ENCODE data around the gene AHNAK. TPM values are rescaled to one million over a fixed set of nuclear protein-coding genes. Genes with fewer than 3 reads are reported as not detected.

Gene AHNAK
- total RNA-seq, 4 donors from 2014 or later = 1,348 to 2,181 (median 1,745) TPM

- no peak for TF ChIP-seq POLR2A (IDR thresholded peaks at IDR 0.05)
- H3K36me3 ChIP-seq = peaks cover 0 to 92% of the 10 kb centered on the region in 2 donors
- H3K9me3 ChIP-seq = no peaks in the 10 kb centered on the region
- no peak overlapping the region for H3K27ac ChIP-seq
- peaks cover 0 to 8% (median 0%) of the 10 kb centered on the region in 3 donors for H3K4me1 ChIP-seq
- ATAC-seq = no peak
- no peaks in the 10 kb centered on the region for H3K27me3 ChIP-seq
- no peak overlapping the region for H3K4me3 ChIP-seq
- WGBS, 2 donors (ENCODE audit: low coverage in 1 of 2) = 81 to 90% methylated on average over 2 to 6 of the region's 18 CpGs
Observed at GRCh38 chr11:62580959-62581715, 34.5 kb upstream of the AHNAK start.

DNA sequence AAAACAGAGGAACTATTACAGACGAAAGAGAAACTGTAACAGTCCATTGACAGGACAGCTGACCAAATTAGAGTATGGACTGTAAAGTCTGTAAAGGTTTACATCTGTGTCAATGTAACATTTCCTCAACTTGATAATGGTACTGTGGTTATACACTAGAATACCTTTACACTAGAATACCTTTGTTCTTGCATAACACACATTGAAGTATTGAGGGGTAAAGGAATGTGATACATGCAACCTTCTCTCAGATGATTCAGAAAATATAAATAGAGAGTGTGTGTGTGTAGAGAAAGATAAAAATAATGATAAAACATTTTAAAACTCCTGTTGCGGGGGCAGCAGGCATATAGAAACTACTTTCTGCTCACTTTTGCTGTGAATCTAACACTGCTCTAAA is 32.6 kb upstream of the AHNAK start:
- TF ChIP-seq EP300 (IDR thresholded peaks at IDR 0.05) = no peak
- no peak for TF ChIP-seq CTCF (IDR thresholded peaks at IDR 0.05)
- TF ChIP-seq POLR2AphosphoS5 (IDR thresholded peaks at IDR 0.05) = no peak
- no peak for TF ChIP-seq POLR2A (IDR thresholded peaks at IDR 0.05)
- ATAC-seq = no peak
- peaks cover 0 to 27% (median 13%) of the 10 kb centered on the region in 3 donors for H3K4me1 ChIP-seq
- H3K27ac ChIP-seq = no peak overlapping the region
- H3K36me3 ChIP-seq = peaks cover 0 to 80% of the 10 kb centered on the region in 2 donors
- H3K27me3 ChIP-seq = no peaks in the 10 kb centered on the region
- no peaks in the 10 kb centered on the region for H3K9me3 ChIP-seq
- no peak overlapping the region for H3K4me3 ChIP-seq
- WGBS, 2 donors (ENCODE audit: low coverage in 1 of 2) = 90 to 92% methylated on average over 2 of the region's 2 CpGs

- 94 to 100% methylated on average over 2 to 7 of the region's 11 CpGs for WGBS, 2 donors (ENCODE audit: low coverage in 1 of 2)
- H3K9me3 ChIP-seq = no peaks in the 10 kb centered on the region
- no peak for ATAC-seq
- H3K27me3 ChIP-seq = no peaks in the 10 kb centered on the region
- H3K36me3 ChIP-seq = peaks cover 0 to 75% of the 10 kb centered on the region in 2 donors
- peaks cover 0 to 28% (median 13%) of the 10 kb centered on the region in 3 donors for H3K4me1 ChIP-seq
- TF ChIP-seq POLR2AphosphoS5 (IDR thresholded peaks at IDR 0.05) (no peak), POLR2A (IDR thresholded peaks at IDR 0.05) (no peak), EP300 (IDR thresholded peaks at IDR 0.05) (no peak)
- no peak overlapping the region for H3K4me3 ChIP-seq
- H3K27ac ChIP-seq = peak overlapping the region in 1 of 4 donors; percentile 94
Observed at GRCh38 chr11:62578541-62578940, 31.9 kb upstream of the AHNAK start.

DNA sequence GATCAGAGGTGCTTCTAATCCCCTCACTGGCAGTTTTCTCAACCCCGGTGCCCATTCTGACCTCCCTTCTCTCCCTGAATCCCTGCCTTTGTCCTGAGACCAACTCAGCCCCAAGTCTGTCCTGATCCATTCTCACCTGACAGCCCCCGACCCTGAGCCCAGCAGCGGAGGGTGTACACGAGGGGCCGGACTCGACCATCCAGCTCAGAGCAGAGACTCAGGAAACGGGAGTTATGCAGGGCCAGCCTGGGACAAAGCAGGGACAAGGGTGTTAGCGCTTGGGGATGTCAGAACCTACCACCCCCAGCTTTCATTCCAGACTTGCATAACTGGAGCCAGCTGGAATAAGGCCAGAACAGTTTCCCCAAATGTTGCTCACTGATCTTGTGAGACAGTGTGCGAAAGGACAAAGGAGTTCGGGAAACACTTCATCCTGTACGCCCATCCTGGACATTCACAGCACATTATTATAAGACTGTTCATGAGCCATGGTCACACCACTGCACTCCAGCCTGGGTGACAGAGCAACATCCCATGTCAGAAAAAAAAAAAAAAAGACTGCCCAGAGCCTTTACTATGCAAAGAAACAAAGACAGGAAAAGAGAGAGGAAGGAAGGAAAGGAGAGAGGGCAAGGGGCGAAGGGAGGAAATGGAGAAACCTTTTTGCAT is 30.6 kb upstream of the AHNAK start:
- TF ChIP-seq CTCF (IDR thresholded peaks at IDR 0.05) (no peak), POLR2A (IDR thresholded peaks at IDR 0.05) (no peak), POLR2AphosphoS5 (IDR thresholded peaks at IDR 0.05) (peak; percentile 37), EP300 (IDR thresholded peaks at IDR 0.05) (no peak)
- no peak for ATAC-seq
- H3K4me1 ChIP-seq = peaks cover 0 to 37% (median 21%) of the 10 kb centered on the region in 3 donors
- 63 to 78% methylated on average over 5 to 6 of the region's 12 CpGs for WGBS, 2 donors (ENCODE audit: low coverage in 1 of 2)
- H3K36me3 ChIP-seq = peaks cover 0 to 68% of the 10 kb centered on the region in 2 donors
- no peaks in the 10 kb centered on the region for H3K9me3 ChIP-seq
- no peak overlapping the region for H3K4me3 ChIP-seq
- peak overlapping the region in 3 of 4 donors; percentile 66 to 94 (median 93) for H3K27ac ChIP-seq
- H3K27me3 ChIP-seq = no peaks in the 10 kb centered on the region

- no peaks in the 10 kb centered on the region for H3K9me3 ChIP-seq
- peak overlapping the region in 3 of 4 donors; percentile 66 to 94 (median 93) for H3K27ac ChIP-seq
- H3K4me1 ChIP-seq = peaks cover 0 to 51% (median 21%) of the 10 kb centered on the region in 3 donors
- H3K4me3 ChIP-seq = no peak overlapping the region
- H3K36me3 ChIP-seq = peaks cover 0 to 68% of the 10 kb centered on the region in 2 donors
- WGBS, 2 donors (ENCODE audit: low coverage in 1 of 2) = no CpG with 5 or more reads among the region's 14 CpGs
- TF ChIP-seq POLR2A (IDR thresholded peaks at IDR 0.05) = no peak
- TF ChIP-seq POLR2AphosphoS5 (IDR thresholded peaks at IDR 0.05) = no peak
- TF ChIP-seq CTCF (IDR thresholded peaks at IDR 0.05) = no peak
- no peak for TF ChIP-seq EP300 (IDR thresholded peaks at IDR 0.05)
- no peaks in the 10 kb centered on the region for H3K27me3 ChIP-seq
- no peak for ATAC-seq
Observed at GRCh38 chr11:62575837-62576236, 29.2 kb upstream of the AHNAK start.

Measured in gastroesophageal sphincter (tissue), 4 donors.